ENCODE measurements around the gene KLHL29. TPM values are rescaled to one million over a fixed set of nuclear protein-coding genes. Genes with fewer than 3 reads are reported as not detected.

The KLHL29 gene
- total RNA-seq, 1 donor from 2014 or later = 16.3 TPM

DNA sequence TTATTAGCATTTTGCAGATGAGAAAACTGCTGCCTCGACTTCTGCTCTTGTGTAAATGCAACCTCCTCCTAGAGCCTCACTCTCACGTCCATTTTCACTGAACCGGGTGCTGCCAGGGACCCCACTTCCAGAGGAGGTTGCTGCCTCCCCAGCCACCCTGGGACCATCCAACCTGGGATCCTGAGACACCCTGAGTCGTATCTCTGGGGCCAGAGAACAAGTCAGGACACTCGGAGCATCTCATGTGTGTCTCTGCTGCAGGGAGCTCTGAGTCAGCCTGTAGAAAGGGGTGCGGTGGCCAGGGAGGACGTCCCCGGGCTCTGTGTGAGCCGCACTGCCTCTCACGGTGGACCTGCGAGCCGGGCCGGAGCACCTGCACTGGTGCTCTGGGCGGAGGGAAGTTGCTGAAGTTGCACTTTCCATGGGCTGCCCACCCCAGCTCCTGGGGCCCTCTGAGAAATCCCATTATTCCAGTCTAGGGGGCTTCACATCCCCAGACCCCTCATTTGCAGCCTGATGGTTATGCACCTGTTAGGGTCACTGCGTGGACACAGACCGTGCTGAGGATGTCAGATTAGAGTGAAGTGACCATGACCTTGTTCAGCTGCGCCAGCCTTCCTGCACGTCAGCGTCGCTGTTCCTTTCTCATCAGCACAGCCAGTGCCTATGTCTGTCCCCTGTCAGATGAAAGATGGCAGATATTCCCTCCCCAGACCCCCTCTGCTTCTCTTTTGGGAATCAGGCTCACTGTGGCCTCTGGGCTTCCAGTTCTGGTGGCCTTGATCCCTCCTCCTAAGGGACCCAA, 230.4 kb downstream of the KLHL29 start:
- H3K27ac ChIP-seq = peak overlapping the region in 1 of 2 donors; percentile 72
- H3K27me3 ChIP-seq = no peaks in the 10 kb centered on the region
- DNase-seq (ENCODE audit: low spot score in 2 of 2) = no peak
- H3K4me1 ChIP-seq = peaks cover 0 to 9% of the 10 kb centered on the region in 2 donors
- intact Hi-C loops (cut with DNase I) = loop anchor here (2.0 to 5.0 kb wide), 2 partner anchors 31 to 93 kb away; no protein-coding TSS in a partner anchor
- peaks cover 0 to 16% of the 10 kb centered on the region in 2 donors for H3K9me3 ChIP-seq
- TF ChIP-seq, protein P1, sequence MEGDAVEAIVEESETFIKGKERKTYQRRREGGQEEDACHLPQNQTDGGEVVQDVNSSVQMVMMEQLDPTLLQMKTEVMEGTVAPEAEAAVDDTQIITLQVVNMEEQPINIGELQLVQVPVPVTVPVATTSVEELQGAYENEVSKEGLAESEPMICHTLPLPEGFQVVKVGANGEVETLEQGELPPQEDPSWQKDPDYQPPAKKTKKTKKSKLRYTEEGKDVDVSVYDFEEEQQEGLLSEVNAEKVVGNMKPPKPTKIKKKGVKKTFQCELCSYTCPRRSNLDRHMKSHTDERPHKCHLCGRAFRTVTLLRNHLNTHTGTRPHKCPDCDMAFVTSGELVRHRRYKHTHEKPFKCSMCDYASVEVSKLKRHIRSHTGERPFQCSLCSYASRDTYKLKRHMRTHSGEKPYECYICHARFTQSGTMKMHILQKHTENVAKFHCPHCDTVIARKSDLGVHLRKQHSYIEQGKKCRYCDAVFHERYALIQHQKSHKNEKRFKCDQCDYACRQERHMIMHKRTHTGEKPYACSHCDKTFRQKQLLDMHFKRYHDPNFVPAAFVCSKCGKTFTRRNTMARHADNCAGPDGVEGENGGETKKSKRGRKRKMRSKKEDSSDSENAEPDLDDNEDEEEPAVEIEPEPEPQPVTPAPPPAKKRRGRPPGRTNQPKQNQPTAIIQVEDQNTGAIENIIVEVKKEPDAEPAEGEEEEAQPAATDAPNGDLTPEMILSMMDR (IDR thresholded peaks at IDR 0.05) = no peak
- H3K36me3 ChIP-seq = no peaks in the 10 kb centered on the region
- no peak overlapping the region for H3K4me3 ChIP-seq

DNA sequence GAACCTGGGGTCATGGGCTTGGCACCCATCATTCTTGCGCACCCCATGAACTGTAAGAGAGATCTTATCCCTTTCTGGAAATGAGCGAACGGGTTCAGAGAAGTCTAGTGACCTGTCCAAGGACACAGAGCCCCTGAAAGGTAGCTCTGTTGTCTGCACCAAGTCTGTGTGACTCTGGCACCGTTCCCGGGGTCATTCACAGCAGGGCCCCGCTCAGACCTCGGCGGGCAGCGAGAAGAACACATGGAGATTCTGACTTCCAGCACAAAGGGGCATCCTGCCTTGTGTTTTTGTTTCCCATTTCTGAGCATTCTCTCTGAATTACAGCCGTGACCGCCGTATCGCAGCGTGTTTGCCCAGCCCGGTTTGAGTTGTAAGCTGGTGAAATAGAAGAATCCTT, 231.7 kb downstream of the KLHL29 start:
- no peaks in the 10 kb centered on the region for H3K27me3 ChIP-seq
- intact Hi-C loops (cut with DNase I) = loop anchor here (2.0 to 5.0 kb wide), 2 partner anchors 32 to 94 kb away; no protein-coding TSS in a partner anchor
- peaks cover 0 to 13% of the 10 kb centered on the region in 2 donors for H3K4me1 ChIP-seq
- no peak for DNase-seq (ENCODE audit: low spot score in 2 of 2)
- no peaks in the 10 kb centered on the region for H3K36me3 ChIP-seq
- peaks cover 0 to 9% of the 10 kb centered on the region in 2 donors for H3K9me3 ChIP-seq
- peak overlapping the region; percentile 51 to 72 for H3K27ac ChIP-seq
- TF ChIP-seq, protein P1 (IDR thresholded peaks at IDR 0.05) = no peak
- H3K4me3 ChIP-seq = no peak overlapping the region

DNA sequence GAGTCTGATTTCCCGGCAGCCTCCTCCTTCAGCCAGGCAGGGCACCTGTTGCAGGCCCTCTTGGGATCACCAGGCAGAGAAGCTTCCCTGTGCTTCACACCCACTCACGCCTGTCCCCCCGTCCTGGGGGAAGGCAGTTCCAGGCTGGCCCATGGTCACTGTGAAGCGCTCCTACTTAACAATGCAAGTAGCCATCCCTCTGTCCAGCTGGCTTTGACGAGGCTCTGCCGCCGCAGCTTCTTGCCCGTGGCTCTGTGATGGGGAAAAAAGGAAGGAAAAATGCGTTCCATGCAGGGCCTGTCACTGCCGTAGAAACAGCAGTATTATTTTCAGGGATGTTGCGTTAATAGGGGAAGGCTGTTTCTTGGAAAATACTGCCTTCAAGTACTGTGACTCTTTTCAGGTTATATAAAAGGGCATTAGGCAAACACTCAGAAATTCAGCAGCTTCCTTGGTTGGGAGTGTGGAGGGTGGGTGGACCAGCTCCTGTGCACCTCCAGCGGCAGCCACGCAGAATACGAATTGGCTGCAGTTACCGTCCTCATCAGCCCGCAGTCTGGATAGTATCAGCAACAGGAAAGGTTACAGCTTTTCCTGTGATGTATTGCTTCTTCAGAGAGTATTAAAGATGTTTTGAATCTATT, 232.3 kb downstream of the KLHL29 start:
- Histone ChIP-seq H3K4me1 (peaks cover 0 to 13% of the 10 kb centered on the region in 2 donors), H3K4me3 (no peak overlapping the region)

DNA sequence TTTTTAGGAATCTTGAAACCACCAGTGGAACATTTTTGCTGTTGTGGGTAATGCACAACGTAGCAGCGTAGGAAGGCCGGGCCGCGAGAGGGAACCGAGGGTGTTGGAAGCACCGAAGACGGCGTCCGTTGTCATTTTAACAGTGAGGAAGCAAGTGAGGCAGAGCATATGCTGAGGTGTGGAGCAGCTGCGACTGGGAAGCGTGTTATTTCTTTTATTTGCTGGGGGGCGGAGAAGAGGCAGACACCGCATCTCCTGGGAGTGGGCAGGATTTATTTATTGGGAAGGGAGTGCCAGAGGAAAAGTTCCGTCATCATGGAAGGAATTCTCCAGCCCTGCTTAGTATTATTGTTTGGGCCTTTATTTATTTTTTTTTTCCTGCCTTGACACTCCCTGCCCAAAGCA, 232.8 kb downstream of the KLHL29 start:
- Histone ChIP-seq H3K9me3 (no peaks in the 10 kb centered on the region), H3K27ac (peak overlapping the region; percentile 52 to 72), H3K27me3 (no peaks in the 10 kb centered on the region), H3K4me3 (no peak overlapping the region), H3K36me3 (no peaks in the 10 kb centered on the region), H3K4me1 (peaks cover 0 to 13% of the 10 kb centered on the region in 2 donors)
- intact Hi-C loops (cut with DNase I) = loop anchor here (2.0 to 5.0 kb wide), 2 partner anchors 33 to 96 kb away; no protein-coding TSS in a partner anchor
- TF ChIP-seq, protein P1 (IDR thresholded peaks at IDR 0.05) = no peak
- no peak for DNase-seq (ENCODE audit: low spot score in 2 of 2)

More for the DNA sequence above, 232.3 kb downstream of the KLHL29 start:
- Histone ChIP-seq H3K27ac (peak overlapping the region; percentile 52 to 72), H3K27me3 (no peaks in the 10 kb centered on the region), H3K36me3 (no peaks in the 10 kb centered on the region), H3K9me3 (peaks cover 0 to 2% of the 10 kb centered on the region in 2 donors)
- intact Hi-C loops (cut with DNase I) = loop anchor here (2.0 to 5.0 kb wide), 2 partner anchors 32 to 95 kb away; no protein-coding TSS in a partner anchor
- TF ChIP-seq, protein P1 (IDR thresholded peaks at IDR 0.05) = peak in 2 of 3 experiments; percentile 31 to 33
- DNase-seq (ENCODE audit: low spot score in 2 of 2) = peak in 1 of 2 donors; percentile 81

DNA sequence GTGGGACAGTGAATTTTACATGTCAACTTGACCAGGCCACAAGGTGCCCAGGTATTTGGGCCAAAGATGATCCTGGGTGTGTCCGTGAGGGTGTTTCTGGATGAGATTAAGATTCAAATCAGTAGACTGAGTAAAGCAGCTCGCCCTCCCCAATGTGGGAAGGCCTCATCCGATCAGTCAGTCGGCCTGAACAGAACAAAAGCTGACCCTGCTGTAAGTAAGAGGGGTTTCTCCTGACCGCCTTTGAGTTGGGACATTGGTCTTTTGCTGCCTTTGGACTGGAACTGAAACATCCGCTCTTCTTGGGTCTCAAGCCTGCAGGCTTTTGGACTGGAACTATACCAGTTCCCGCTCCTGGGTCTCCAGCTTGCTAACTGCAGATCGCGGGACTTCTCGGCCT, 233.3 kb downstream of the KLHL29 start:
- no peak for DNase-seq (ENCODE audit: low spot score in 2 of 2)
- TF ChIP-seq, protein P1 (IDR thresholded peaks at IDR 0.05) = no peak
- H3K9me3 ChIP-seq = no peaks in the 10 kb centered on the region
- H3K27ac ChIP-seq = peak overlapping the region in 1 of 2 donors; percentile 72
- no peaks in the 10 kb centered on the region for H3K27me3 ChIP-seq
- intact Hi-C loops (cut with DNase I) = loop anchor here (5.0 kb wide), 1 partner anchor 96 kb away; no protein-coding TSS in a partner anchor
- no peak overlapping the region for H3K4me3 ChIP-seq
- H3K4me1 ChIP-seq = peaks cover 0 to 13% of the 10 kb centered on the region in 2 donors
- H3K36me3 ChIP-seq = no peaks in the 10 kb centered on the region
